ENCODE results near the gene WFS1.

WFS1 gene

DNA sequence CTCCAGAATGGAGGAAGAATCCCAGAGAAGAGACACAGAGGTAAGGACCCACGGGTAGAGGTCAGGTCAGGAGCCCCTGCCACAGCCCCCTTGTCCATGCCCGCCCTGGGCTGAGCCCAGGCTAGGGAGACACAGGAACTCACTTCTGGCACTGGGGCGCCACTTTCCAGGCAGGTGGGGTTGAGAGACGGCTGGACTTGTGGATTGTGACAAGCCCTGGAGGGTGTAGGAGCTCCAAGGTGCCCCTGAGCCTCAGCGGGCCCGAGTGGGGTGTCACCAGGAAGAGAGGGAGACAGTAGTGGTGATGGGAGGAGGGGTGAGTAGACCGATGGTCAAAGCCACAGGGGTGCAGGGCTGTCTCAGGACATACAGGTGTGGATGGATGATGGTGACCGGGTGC, 58.9 kb downstream of the WFS1 start:
- Histone ChIP-seq H3F3A (ENCODE audit: insufficient read depth, low read length) (no peaks in the 10 kb centered on the region), H3K9me3 (replicated peaks; ENCODE audit: insufficient read depth, low read length) (no peaks in the 10 kb centered on the region), H2AFZ (ENCODE audit: low read length) (no peak overlapping the region), H3K79me2 (ENCODE audit: low read length) (no peaks in the 10 kb centered on the region), H3K9me2 (replicated peaks; ENCODE audit: insufficient read depth, low read length) (no peaks in the 10 kb centered on the region), H3K4me1 (ENCODE audit: low read length) (peaks cover 13% of the 10 kb centered on the region), H3K4me2 (ENCODE audit: low read depth, low read length) (no peak overlapping the region), H3K36me3 (replicated peaks; ENCODE audit: insufficient read depth, low read length) (no peaks in the 10 kb centered on the region), H3K9ac (ENCODE audit: low read length) (no peak overlapping the region), H3K27me3 (replicated peaks; ENCODE audit: insufficient read depth, low read length) (peaks cover 68% of the 10 kb centered on the region), H4K20me1 (ENCODE audit: insufficient read depth, low read length) (no peaks in the 10 kb centered on the region), H3K4me3 (ENCODE audit: low read length) (no peak overlapping the region), H3K27ac (ENCODE audit: low read length) (no peak overlapping the region)
- DNase-seq = no peak
- TF ChIP-seq EZH2 (optimal IDR thresholded peaks at IDR 0.05; ENCODE audit: low read depth, low read length) (no peak), EZH2phosphoT487 (IDR thresholded peaks at IDR 0.05; ENCODE audit: low read length) (no peak)
- TF ChIP-seq, protein P1, sequence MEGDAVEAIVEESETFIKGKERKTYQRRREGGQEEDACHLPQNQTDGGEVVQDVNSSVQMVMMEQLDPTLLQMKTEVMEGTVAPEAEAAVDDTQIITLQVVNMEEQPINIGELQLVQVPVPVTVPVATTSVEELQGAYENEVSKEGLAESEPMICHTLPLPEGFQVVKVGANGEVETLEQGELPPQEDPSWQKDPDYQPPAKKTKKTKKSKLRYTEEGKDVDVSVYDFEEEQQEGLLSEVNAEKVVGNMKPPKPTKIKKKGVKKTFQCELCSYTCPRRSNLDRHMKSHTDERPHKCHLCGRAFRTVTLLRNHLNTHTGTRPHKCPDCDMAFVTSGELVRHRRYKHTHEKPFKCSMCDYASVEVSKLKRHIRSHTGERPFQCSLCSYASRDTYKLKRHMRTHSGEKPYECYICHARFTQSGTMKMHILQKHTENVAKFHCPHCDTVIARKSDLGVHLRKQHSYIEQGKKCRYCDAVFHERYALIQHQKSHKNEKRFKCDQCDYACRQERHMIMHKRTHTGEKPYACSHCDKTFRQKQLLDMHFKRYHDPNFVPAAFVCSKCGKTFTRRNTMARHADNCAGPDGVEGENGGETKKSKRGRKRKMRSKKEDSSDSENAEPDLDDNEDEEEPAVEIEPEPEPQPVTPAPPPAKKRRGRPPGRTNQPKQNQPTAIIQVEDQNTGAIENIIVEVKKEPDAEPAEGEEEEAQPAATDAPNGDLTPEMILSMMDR (IDR thresholded peaks at IDR 0.05; ENCODE audit: low read length) = no peak

DNA sequence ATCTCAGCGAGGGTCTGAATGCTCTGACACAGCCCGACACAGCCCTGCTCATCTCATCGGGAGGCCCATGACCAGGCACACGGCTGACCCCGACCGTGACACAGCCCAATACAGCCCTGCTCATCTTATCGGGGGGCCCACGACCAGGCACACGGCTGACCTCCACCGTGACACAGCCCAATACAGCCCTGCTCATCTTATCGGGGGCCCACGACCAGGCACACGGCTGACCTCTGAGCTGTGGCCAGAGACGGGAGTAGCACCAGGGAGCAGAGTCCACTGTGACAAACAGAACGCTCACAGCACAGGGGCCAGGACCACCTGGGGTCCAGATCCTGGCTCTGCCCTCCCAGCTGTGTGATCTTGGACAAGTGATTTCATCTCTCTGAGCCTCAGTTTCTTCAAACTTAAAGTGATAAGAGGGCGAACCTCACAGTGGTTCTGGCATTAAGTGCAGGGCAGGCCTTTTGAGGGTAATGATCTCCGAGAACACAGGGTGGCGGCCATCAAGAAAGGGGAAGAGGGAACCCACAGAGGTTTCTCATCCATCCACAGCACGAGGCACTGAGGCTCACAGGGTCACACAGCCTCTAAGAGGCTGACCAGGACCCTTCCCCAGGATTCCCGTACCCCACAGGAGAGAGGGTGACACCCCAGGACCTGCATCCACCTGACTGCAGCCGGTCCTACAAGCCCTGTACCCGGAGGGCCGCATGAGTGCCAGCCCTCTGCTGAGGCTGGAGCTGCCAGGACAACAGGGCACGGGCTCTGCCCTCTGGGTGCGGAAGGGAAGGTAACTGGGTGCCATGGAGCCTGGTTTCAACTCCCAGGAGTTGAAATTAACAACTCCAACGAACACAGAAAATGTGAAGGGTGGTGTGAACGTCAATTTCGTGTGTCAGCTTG, 60.1 kb downstream of the WFS1 start:
- Histone ChIP-seq H3K9me2 (replicated peaks; ENCODE audit: insufficient read depth, low read length) (no peaks in the 10 kb centered on the region), H3K27me3 (replicated peaks; ENCODE audit: insufficient read depth, low read length) (peaks cover 77% of the 10 kb centered on the region), H3K4me3 (ENCODE audit: low read length) (no peak overlapping the region), H2AFZ (ENCODE audit: low read length) (no peak overlapping the region), H4K20me1 (ENCODE audit: insufficient read depth, low read length) (no peaks in the 10 kb centered on the region), H3K27ac (ENCODE audit: low read length) (no peak overlapping the region), H3K9me3 (replicated peaks; ENCODE audit: insufficient read depth, low read length) (no peaks in the 10 kb centered on the region), H3F3A (ENCODE audit: insufficient read depth, low read length) (no peaks in the 10 kb centered on the region), H3K4me1 (ENCODE audit: low read length) (peaks cover 13% of the 10 kb centered on the region), H3K36me3 (replicated peaks; ENCODE audit: insufficient read depth, low read length) (no peaks in the 10 kb centered on the region), H3K9ac (ENCODE audit: low read length) (no peak overlapping the region), H3K4me2 (ENCODE audit: low read depth, low read length) (no peak overlapping the region), H3K79me2 (ENCODE audit: low read length) (no peaks in the 10 kb centered on the region)
- no peak for DNase-seq
- no peak for TF ChIP-seq EZH2 (optimal IDR thresholded peaks at IDR 0.05; ENCODE audit: low read depth, low read length)
- TF ChIP-seq EZH2phosphoT487 (IDR thresholded peaks at IDR 0.05; ENCODE audit: low read length) = no peak

DNA sequence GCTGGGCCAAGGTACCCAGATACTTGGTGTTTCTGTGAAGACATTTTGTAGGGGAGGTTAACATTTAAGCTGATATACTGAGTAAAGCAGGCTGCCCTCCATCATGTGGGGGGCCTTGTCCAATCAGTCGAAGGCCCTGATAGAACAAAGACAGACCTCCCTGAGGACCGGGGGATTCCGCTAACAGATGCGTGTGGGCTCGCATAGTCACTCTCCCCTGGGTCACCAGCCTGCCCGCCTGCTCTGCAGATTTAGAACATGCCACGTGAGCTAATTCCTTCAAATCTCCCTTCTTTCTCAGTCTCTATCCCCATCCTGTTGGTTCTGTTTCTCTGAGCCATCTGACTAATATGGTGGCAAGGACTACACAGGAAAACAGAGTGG, 60.7 kb downstream of the WFS1 start:
- no peaks in the 10 kb centered on the region for H3K79me2 ChIP-seq (ENCODE audit: low read length)
- H3K9ac ChIP-seq (ENCODE audit: low read length) = no peak overlapping the region
- peaks cover 77% of the 10 kb centered on the region for H3K27me3 ChIP-seq (replicated peaks; ENCODE audit: insufficient read depth, low read length)
- H3K9me3 ChIP-seq (replicated peaks; ENCODE audit: insufficient read depth, low read length) = no peaks in the 10 kb centered on the region
- no peak overlapping the region for H3K4me2 ChIP-seq (ENCODE audit: low read depth, low read length)
- H3K27ac ChIP-seq (ENCODE audit: low read length) = no peak overlapping the region
- no peaks in the 10 kb centered on the region for H3K9me2 ChIP-seq (replicated peaks; ENCODE audit: insufficient read depth, low read length)
- H2AFZ ChIP-seq (ENCODE audit: low read length) = no peak overlapping the region
- H3K36me3 ChIP-seq (replicated peaks; ENCODE audit: insufficient read depth, low read length) = no peaks in the 10 kb centered on the region
- no peak overlapping the region for H3K4me3 ChIP-seq (ENCODE audit: low read length)
- DNase-seq = no peak
- H3K4me1 ChIP-seq (ENCODE audit: low read length) = peaks cover 13% of the 10 kb centered on the region
- H4K20me1 ChIP-seq (ENCODE audit: insufficient read depth, low read length) = no peaks in the 10 kb centered on the region
- TF ChIP-seq EZH2 (optimal IDR thresholded peaks at IDR 0.05; ENCODE audit: low read depth, low read length) (no peak), EZH2phosphoT487 (IDR thresholded peaks at IDR 0.05; ENCODE audit: low read length) (no peak)
- TF ChIP-seq, protein P1 (IDR thresholded peaks at IDR 0.05; ENCODE audit: low read length) = no peak
- no peaks in the 10 kb centered on the region for H3F3A ChIP-seq (ENCODE audit: insufficient read depth, low read length)

DNA sequence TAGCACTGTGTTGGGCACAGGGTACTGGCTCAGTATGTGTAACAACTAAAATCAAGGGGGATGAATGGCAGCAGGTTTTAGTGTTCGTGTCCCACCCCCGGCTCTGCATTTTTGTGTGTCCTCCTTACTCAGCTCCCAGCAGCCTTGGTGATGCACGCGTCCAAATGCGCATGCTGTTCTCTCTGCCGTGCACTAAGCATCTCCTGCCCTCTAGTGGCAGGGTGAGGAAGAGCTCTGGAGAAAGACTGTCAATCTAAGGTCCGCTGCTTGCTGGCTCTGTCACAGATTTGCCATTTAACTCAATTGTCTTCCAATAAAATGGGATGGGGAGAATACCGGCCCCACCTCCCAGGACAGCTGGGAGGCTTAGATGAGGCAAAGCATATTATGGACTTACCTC, 61.4 kb downstream of the WFS1 start:
- Histone ChIP-seq H2AFZ (ENCODE audit: low read length) (no peak overlapping the region), H3K4me1 (ENCODE audit: low read length) (peaks cover 13% of the 10 kb centered on the region), H3K27me3 (replicated peaks; ENCODE audit: insufficient read depth, low read length) (peaks cover 77% of the 10 kb centered on the region), H3K79me2 (ENCODE audit: low read length) (no peaks in the 10 kb centered on the region), H3K4me2 (ENCODE audit: low read depth, low read length) (no peak overlapping the region), H3K4me3 (ENCODE audit: low read length) (no peak overlapping the region), H3K9me3 (replicated peaks; ENCODE audit: insufficient read depth, low read length) (no peaks in the 10 kb centered on the region), H3K9me2 (replicated peaks; ENCODE audit: insufficient read depth, low read length) (no peaks in the 10 kb centered on the region), H3F3A (ENCODE audit: insufficient read depth, low read length) (no peaks in the 10 kb centered on the region), H3K36me3 (replicated peaks; ENCODE audit: insufficient read depth, low read length) (no peaks in the 10 kb centered on the region), H4K20me1 (ENCODE audit: insufficient read depth, low read length) (no peaks in the 10 kb centered on the region), H3K9ac (ENCODE audit: low read length) (no peak overlapping the region), H3K27ac (ENCODE audit: low read length) (no peak overlapping the region)
- peak; percentile 47 for DNase-seq
- TF ChIP-seq, protein P1 (IDR thresholded peaks at IDR 0.05; ENCODE audit: low read length) = peak; percentile 66
- no peak for TF ChIP-seq EZH2phosphoT487 (IDR thresholded peaks at IDR 0.05; ENCODE audit: low read length)
